K562 (cell line): Measurements from ENCODE around the gene PPEF2. TPM values are rescaled to one million over a fixed set of nuclear protein-coding genes. Genes with fewer than 3 reads are reported as not detected.

Experiments used
- ATAC-seq: fragments of 200-7000 bp; cut with Tn5 transposase; 3 replicates; pipeline ENCODE4 v1.9.1; 2020; ENCODE audit warnings: moderate library complexity
- BruUV-seq: library from RNA; stranded (reverse); fragments of 400-500 nt; replicated peaks from 2 replicates; lab custom pipeline; 2021; lab: Mats Ljungman, UMichigan
- CTCF ChIA-PET: fragments of 300-600 bp; formaldehyde crosslinking; extraction: SDS; loops from one replicate; lab custom pipeline; 2021; ENCODE audit warnings: low intra/inter-chr PET ratio; lab: Yijun Ruan, JAX
- POLR2A ChIA-PET: fragments of 300-600, 350-650 bp; sonication (Branson Sonifier 250); formaldehyde crosslinking; extraction: SDS; loops from one replicate; lab custom pipeline; 2021; ENCODE audit warnings: antibody characterized with exemption, inconsistent platforms; lab: Yijun Ruan, JAX
- DNase-seq, 4 experiments: peaks; one replicate each; pipeline versions ENCODE4 v3.0.0 to v3.0.0-alpha.2; 2011 to 2018; ENCODE audit warnings: low spot score in 3 of 4, mixed read lengths in 3 of 4; ENCODE audit errors: extremely low read depth in 1 of 4
- FAIRE-seq: peaks from 2 replicates; lab custom pipeline; 2011; peaks lifted over from hg19 to GRCh38; lab: Jason Lieb, UNC
- H2AFZ ChIP-seq: 2 replicates; pipeline ENCODE4 v1.6.0; 2011; ENCODE audit warnings: low read depth, low read length, control low read depth, inconsistent platforms
- H3K27ac ChIP-seq: fragments of 200-600 bp; 3 replicates; pipeline ENCODE4 v1.8.0; 2011; ENCODE audit warnings: low read depth, mild to moderate bottlenecking, control low read depth, inconsistent platforms, low read length, moderate library complexity, mixed read lengths; ENCODE audit errors: extremely low read depth
- H3K27me3 ChIP-seq, 2 experiments: fragments of 300-600 bp in 1 of 2; 2 replicates in 1 of 2; 3 replicates in 1 of 2; pipeline versions ENCODE4 v1.6.0 to v1.8.0; 2011; ENCODE audit warnings: inconsistent platforms in 2 of 2, low read length in 2 of 2, mild to moderate bottlenecking in 1 of 2, mixed read lengths in 1 of 2, moderate library complexity in 1 of 2; ENCODE audit not compliant: control insufficient read depth in 2 of 2, insufficient read depth in 2 of 2
- H3K36me3 ChIP-seq: fragments of 300-600 bp; 3 replicates; pipeline ENCODE4 v1.8.0; 2011; ENCODE audit warnings: mild to moderate bottlenecking, low read length, inconsistent platforms; ENCODE audit not compliant: control insufficient read depth, insufficient read depth
- H3K4me1 ChIP-seq, 2 experiments: fragments of 200-600 bp in 1 of 2; replicated peaks in 1 of 2; 2 replicates in 1 of 2; 3 replicates in 1 of 2; pipeline versions ENCODE4 v1.5.1 to v1.8.0; 2011; ENCODE audit warnings: inconsistent platforms in 2 of 2, low read length in 2 of 2, mild to moderate bottlenecking in 1 of 2, mixed read lengths in 1 of 2, moderate library complexity in 1 of 2; ENCODE audit not compliant: control insufficient read depth in 2 of 2, insufficient read depth in 2 of 2
- H3K4me2 ChIP-seq: 2 replicates; pipeline ENCODE4 v1.6.1; 2011; ENCODE audit warnings: low read length, control low read depth, inconsistent platforms, mixed read lengths; ENCODE audit not compliant: insufficient read depth
- H3K4me3 ChIP-seq: fragments of 200-600 bp; sonication (generic), shearing (Covaris generic); 2 replicates; pipeline ENCODE4 v1.5.1; 2016; ENCODE audit warnings: control low read depth, inconsistent platforms
- H3K79me2 ChIP-seq: fragments of 200-600 bp; 3 replicates; pipeline ENCODE4 v1.8.0; 2011; ENCODE audit warnings: low read length, inconsistent platforms; ENCODE audit not compliant: control insufficient read depth, insufficient read depth
- H3K9ac ChIP-seq, 2 experiments: 2 replicates each; pipeline versions ENCODE4 v1.6.0 to v1.6.1; 2011; ENCODE audit warnings: low read depth in 2 of 2, low read length in 2 of 2, control low read depth in 1 of 2, inconsistent platforms in 1 of 2, mild to moderate bottlenecking in 1 of 2, mixed read lengths in 1 of 2; ENCODE audit not compliant: insufficient read depth in 1 of 2
- H3K9me1 ChIP-seq: one replicate; pipeline ENCODE4 v1.6.0; 2011; ENCODE audit warnings: inconsistent platforms, mild to moderate bottlenecking, low read length, moderate library complexity; ENCODE audit not compliant: control insufficient read depth, insufficient read depth
- H3K9me3 ChIP-seq: replicated peaks from 2 replicates; pipeline ENCODE4 v1.5.1; 2011; ENCODE audit warnings: low read depth, low read length, inconsistent platforms; ENCODE audit not compliant: control insufficient read depth, insufficient read depth
- H4K20me1 ChIP-seq: replicated peaks from 2 replicates; pipeline ENCODE4 v1.6.1; 2011; ENCODE audit warnings: low read length, inconsistent platforms, mixed read lengths; ENCODE audit not compliant: control insufficient read depth, insufficient read depth
- GTF2A2 ChIP-seq: IDR thresholded peaks from 2 replicates; pipeline ENCODE4 v1.6.1; 2016; ENCODE audit warnings: mild to moderate bottlenecking, missing genetic modification characterization, missing compliant biosample characterization
- HNRNPUL1 ChIP-seq: fragments of 200-400 bp; formaldehyde crosslinking; IDR thresholded peaks from 2 replicates; pipeline ENCODE4 v1.6.1; 2017; ENCODE audit warnings: low read length
- HOMEZ ChIP-seq: fragments of 250-450 bp; sonication (Bioruptor Pico); IDR thresholded peaks from 2 replicates; pipeline ENCODE4 v1.4.0; 2020; ENCODE audit warnings: mild to moderate bottlenecking, moderate library complexity
- PTRF ChIP-seq: fragments of 450-650 bp; IDR thresholded peaks from 2 replicates; pipeline ENCODE4 v1.6.1; 2016; ENCODE audit warnings: mild to moderate bottlenecking, missing genetic modification characterization, missing compliant biosample characterization
- SPI1 ChIP-seq: IDR thresholded peaks from 2 replicates; pipeline ENCODE4 v1.6.1; 2011; ENCODE audit warnings: low read depth, low read length, control low read depth, borderline replicate concordance
- TEAD4 ChIP-seq, 2 experiments: sonication (generic) in 1 of 2; formaldehyde crosslinking in 1 of 2; IDR thresholded peaks; 2 replicates each; pipeline versions ENCODE4 v1.6.1 to v1.8.0; 2012 to 2022; ENCODE audit warnings: borderline replicate concordance in 1 of 2, inconsistent platforms in 1 of 2, low read length in 1 of 2, mild to moderate bottlenecking in 1 of 2, missing genetic modification reagents in 1 of 2
- TFAM ChIP-seq: fragments of 250-450 bp; sonication (Bioruptor Pico); conservative IDR thresholded peaks from 2 replicates; pipeline ENCODE4 v1.5.0; 2021; ENCODE audit warnings: mild to moderate bottlenecking, moderate library complexity
- WGBS: fragments of 100-300 bp; shearing (Covaris generic); methylation state at CpG from one replicate; pipeline ENCODE4 v1.1.6; 2016; ENCODE audit warnings: low coverage, mixed read lengths; ENCODE audit not compliant: insufficient coverage; ENCODE audit errors: missing lambda C conversion rate; 5-methylcytosine and 5-hydroxymethylcytosine counted together
- in situ Hi-C: fragments of 300-500 bp; cut with MboI; formaldehyde crosslinking; loops from 4 replicates; pipeline ENCODE4 v1.15.0; 2018; ENCODE audit warnings: inconsistent platforms, mixed read lengths
- intact Hi-C: fragments of 100-400 bp; cut with micrococcal nuclease; formaldehyde crosslinking; loops from 2 replicates; pipeline ENCODE4 v1.14.2; 2022
- polyA plus RNA-seq, 8 experiments: library from polyadenylated mRNA; depleted of rRNA in 4 of 8; stranded (reverse) in 5 of 8; unstranded in 3 of 8; fragments of >200 nt; fragmentation: Nextera tagmentation in 2 of 8; fragmentation: Illumina TruSeq in 1 of 8; extraction: Ambion mirVana in 2 of 8; extraction: Trizol in 1 of 8; gene quantifications; 2 replicates each; pipeline versions ENCODE4 v1.2.1 to v1.2.3, GENCODE V29; 2011 to 2014; ENCODE audit warnings: inconsistent platforms in 1 of 8, missing spikeins in 1 of 8
- total RNA-seq, 7 experiments: library from RNA; depleted of rRNA in 6 of 7; stranded (reverse); fragments of >200 nt in 6 of 7; fragmentation: Illumina TruSeq in 2 of 7; extraction: Trizol in 2 of 7; gene quantifications; 2 replicates each; pipeline versions ENCODE4 v1.2.1 to v1.2.3, GENCODE V29; 2011 to 2021; ENCODE audit warnings: low replicate concordance in 1 of 7

PPEF2 gene
- total and polyA plus RNA-seq, 9 of the 15 experiments (the other 6 are each of a cell fraction or from before 2014, with no cell fraction given), result not detected

- TF ChIP-seq TEAD4 (IDR thresholded peaks at IDR 0.05; ENCODE audit: low read length) (no peak), TEAD4 (CRISPR knock-in tag; IDR thresholded peaks at IDR 0.05; ENCODE audit: borderline replicate concordance) (no peak), GTF2A2 (tag) (peak; percentile 63; the same call in 1 of the 2 replicates), HNRNPUL1 (no peak), PTRF (tag) (peak; percentile 71)
These were observed 68.0 kb downstream of the PPEF2 start (continued) for GRCh38 chr4:75834095-75834771.

GRCh38 chr4:75831856-75832405 lies 70.3 kb downstream of the PPEF2 start:
- POLR2A ChIA-PET, result no interaction called here
- ATAC-seq, result no peak
- Histone ChIP-seq H3K4me2 (no peak overlapping the region), H3K4me3 (no peak overlapping the region), H3K27ac (no peak overlapping the region), H3K9ac (no peak overlapping the region), H3K36me3 (no peaks in the 10 kb centered on the region), H3K27me3 (no peaks in the 10 kb centered on the region), H4K20me1 (no peaks in the 10 kb centered on the region), H3K9me1 (no peaks in the 10 kb centered on the region), H3K4me1 (no peaks in the 10 kb centered on the region), H3K79me2 (no peaks in the 10 kb centered on the region), H3K9me3 (no peaks in the 10 kb centered on the region; the same call in 1 of the 2 replicates), H2AFZ (no peak overlapping the region)
- intact Hi-C loops, result no loop called here
- BruUV-seq, result no TSS peak
- in situ Hi-C loops, result no loop called here
- DNase-seq, result no peak
- FAIRE-seq, result no peak
- CTCF ChIA-PET, result no interaction called here
- WGBS, result 10% methylated on average over 2 of the region's 2 CpGs
- TF ChIP-seq TFAM (CRISPR knock-in tag), result no peak
- peak; percentile 64; the same call in 1 of the 2 replicates for TF ChIP-seq SPI1
- no peak for TF ChIP-seq HOMEZ
